Keratinocyte (primary cell): ENCODE measurements around the gene SLC66A1.

Experiments used
- EZH2 ChIP-seq: IDR thresholded peaks from one replicate; pipeline ENCODE4 v1.6.1; 2012; ENCODE audit warnings: inconsistent platforms, mild to moderate bottlenecking, low read length, moderate library complexity
- TF ChIP-seq, protein P1 (sequence below), 3 experiments: IDR thresholded peaks in 1 of 3; conservative IDR thresholded peaks in 1 of 3; optimal IDR thresholded peaks in 1 of 3; 2 replicates in 2 of 3; 3 replicates in 1 of 3; pipeline versions ENCODE3 to v1.5.1; 2011; ENCODE audit warnings: low read length in 3 of 3, mild to moderate bottlenecking in 3 of 3, moderate library complexity in 2 of 3, control low read depth in 1 of 3, inconsistent platforms in 1 of 3; ENCODE audit not compliant: insufficient read depth in 2 of 3; ENCODE audit errors: extremely low read depth in 1 of 3

DNA sequence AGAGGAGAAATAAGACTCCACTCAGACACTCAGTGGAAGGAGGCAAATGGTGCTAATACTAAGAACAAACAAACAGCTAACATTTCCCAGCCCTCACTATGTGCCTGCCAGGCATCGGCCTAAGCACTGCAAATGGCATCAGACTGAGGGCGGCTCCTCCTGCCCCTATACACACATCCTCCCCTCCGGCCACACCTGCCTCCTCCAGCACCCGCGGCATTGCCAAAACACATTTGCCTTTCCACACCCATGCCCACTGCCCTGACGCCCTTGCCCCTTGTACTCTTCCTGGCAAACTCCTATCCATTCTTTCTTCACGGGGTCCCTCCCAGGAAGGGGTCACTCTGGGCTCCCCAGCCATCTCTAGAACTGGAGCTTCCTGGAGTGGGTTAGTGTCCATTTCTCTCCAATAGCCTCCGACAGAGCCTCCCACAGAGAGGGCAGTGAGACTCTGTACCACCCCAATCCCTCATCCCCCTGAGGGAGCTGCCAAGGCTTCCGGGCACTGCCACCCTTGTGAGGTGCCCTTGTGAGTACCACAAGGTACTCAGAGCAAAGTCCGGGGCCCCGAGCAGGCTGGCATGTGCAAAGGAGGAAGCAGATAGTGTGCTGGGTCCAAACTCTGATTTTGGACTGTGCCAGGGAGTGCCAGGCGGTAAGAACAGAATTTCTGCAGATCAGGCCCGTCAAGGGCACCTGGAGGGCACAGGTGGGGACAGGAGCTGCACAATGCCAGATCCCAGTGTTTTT, 24.5 kb upstream of the SLC66A1 start:
- no peak for TF ChIP-seq EZH2
- TF ChIP-seq, protein P1, sequence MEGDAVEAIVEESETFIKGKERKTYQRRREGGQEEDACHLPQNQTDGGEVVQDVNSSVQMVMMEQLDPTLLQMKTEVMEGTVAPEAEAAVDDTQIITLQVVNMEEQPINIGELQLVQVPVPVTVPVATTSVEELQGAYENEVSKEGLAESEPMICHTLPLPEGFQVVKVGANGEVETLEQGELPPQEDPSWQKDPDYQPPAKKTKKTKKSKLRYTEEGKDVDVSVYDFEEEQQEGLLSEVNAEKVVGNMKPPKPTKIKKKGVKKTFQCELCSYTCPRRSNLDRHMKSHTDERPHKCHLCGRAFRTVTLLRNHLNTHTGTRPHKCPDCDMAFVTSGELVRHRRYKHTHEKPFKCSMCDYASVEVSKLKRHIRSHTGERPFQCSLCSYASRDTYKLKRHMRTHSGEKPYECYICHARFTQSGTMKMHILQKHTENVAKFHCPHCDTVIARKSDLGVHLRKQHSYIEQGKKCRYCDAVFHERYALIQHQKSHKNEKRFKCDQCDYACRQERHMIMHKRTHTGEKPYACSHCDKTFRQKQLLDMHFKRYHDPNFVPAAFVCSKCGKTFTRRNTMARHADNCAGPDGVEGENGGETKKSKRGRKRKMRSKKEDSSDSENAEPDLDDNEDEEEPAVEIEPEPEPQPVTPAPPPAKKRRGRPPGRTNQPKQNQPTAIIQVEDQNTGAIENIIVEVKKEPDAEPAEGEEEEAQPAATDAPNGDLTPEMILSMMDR (optimal IDR thresholded peaks at IDR 0.05 in 1 of 3, IDR thresholded peaks at IDR 0.05 in 1 of 3, conservative IDR thresholded peaks at IDR 0.05 in 1 of 3; ENCODE audit: extremely low read depth in 1 of 3, insufficient read depth in 2 of 3, low read length in 3 of 3), result no peak
